SK-N-MC (cell line): Measurements from ENCODE around the gene PTPRB.
"Not testable (repeated sequence)": the region's sequence is repeated elsewhere in the genome, so short reads cannot be mapped to it uniquely, and the experiment has no call there.

Experiments
- DNase-seq: peaks from one replicate; pipeline ENCODE4 v3.0.0-alpha.2; 2011; ENCODE audit warnings: low read depth, low spot score
- H3K27ac ChIP-seq: fragments of 200-600 bp; sonication (generic); 2 replicates; pipeline ENCODE4 v1.5.1; 2016; ENCODE audit warnings: mixed run types
- H3K36me3 ChIP-seq: fragments of 200-600 bp; sonication (generic); 2 replicates; pipeline ENCODE4 v1.6.1; 2017; ENCODE audit warnings: antibody characterized with exemption, low read length, mixed read lengths; ENCODE audit not compliant: insufficient read depth
- H3K4me3 ChIP-seq: fragments of 200-600 bp; sonication (generic); 2 replicates; pipeline ENCODE4 v1.5.1; 2016
- H3K9ac ChIP-seq: fragments of 200-600 bp; sonication (generic); 2 replicates; pipeline ENCODE4 v1.8.0; 2017; ENCODE audit warnings: mixed run types, mixed read lengths; ENCODE audit not compliant: insufficient read length
- H3K9me3 ChIP-seq: fragments of 200-600 bp; sonication (generic); 2 replicates; pipeline ENCODE4 v1.6.1; 2017; ENCODE audit warnings: low read depth, mild to moderate bottlenecking, antibody characterized with exemption, low read length, moderate library complexity, mixed read lengths
- EZH2 ChIP-seq: fragments of 200-600 bp; sonication (generic); IDR thresholded peaks from one replicate; pipeline ENCODE4 v1.6.1; 2017; ENCODE audit warnings: antibody characterized with exemption
- FOXP2 ChIP-seq: optimal IDR thresholded peaks from 2 replicates; pipeline ENCODE3; 2011; ENCODE audit warnings: mild to moderate bottlenecking, moderate library complexity; ENCODE audit not compliant: insufficient read depth; ENCODE audit errors: extremely low read length, control extremely low read depth
- POLR2AphosphoS5 ChIP-seq: IDR thresholded peaks from 2 replicates; pipeline ENCODE4 v1.6.1; 2012; ENCODE audit warnings: mild to moderate bottlenecking, low read depth, low read length, borderline replicate concordance

PTPRB gene

GRCh38 chr12:70508178-70508577, 129.1 kb downstream of the PTPRB start:
- no peak for DNase-seq
- H3K36me3 ChIP-seq = no peaks in the 10 kb centered on the region

GRCh38 chr12:70507442-70507841, 129.8 kb downstream of the PTPRB start:
- Histone ChIP-seq H3K36me3 (no peaks in the 10 kb centered on the region), H3K27ac (peak overlapping the region; percentile 8; the same call in 1 of the 2 replicates), H3K9ac (no peak overlapping the region), H3K9me3 (0 out of 2 replicates have a peak, but pooled peaks cover 6% of the 10 kb centered on the region), H3K4me3 (0 out of 2 replicates have a peak overlapping the region, but pooled peaks have one; percentile 10)
- no peak for TF ChIP-seq FOXP2
- DNase-seq = no peak

More at GRCh38 chr12:70508178-70508577, 129.1 kb downstream of the PTPRB start:
- no peak overlapping the region for H3K27ac ChIP-seq
- no peak overlapping the region for H3K4me3 ChIP-seq
- 0 out of 2 replicates have a peak, but pooled peaks cover 6% of the 10 kb centered on the region for H3K9me3 ChIP-seq
- TF ChIP-seq FOXP2 (no peak), EZH2 (no peak), POLR2AphosphoS5 (no peak)
- no peak overlapping the region for H3K9ac ChIP-seq

- no peaks in the 10 kb centered on the region for H3K9me3 ChIP-seq
- no peak overlapping the region for H3K27ac ChIP-seq
- no peaks in the 10 kb centered on the region for H3K36me3 ChIP-seq
- TF ChIP-seq POLR2AphosphoS5 = no peak
- TF ChIP-seq EZH2 = no peak
- no peak for TF ChIP-seq FOXP2
- no peak for DNase-seq
- H3K9ac ChIP-seq = no peak overlapping the region
- H3K4me3 ChIP-seq = no peak overlapping the region
Observed at GRCh38 chr12:70497508-70497907, 139.7 kb downstream of the PTPRB start.

GRCh38 chr12:70492904-70493303, 144.3 kb downstream of the PTPRB start:
- H3K4me3 ChIP-seq, DNase-seq, H3K36me3 ChIP-seq, H3K9ac ChIP-seq, H3K9me3 ChIP-seq, H3K27ac ChIP-seq: not testable (repeated sequence)

- not testable (repeated sequence) for H3K9ac ChIP-seq, DNase-seq, H3K9me3 ChIP-seq, H3K4me3 ChIP-seq, H3K27ac ChIP-seq, H3K36me3 ChIP-seq
Observed at GRCh38 chr12:70490928-70491327, 146.3 kb downstream of the PTPRB start.

- Histone ChIP-seq H3K27ac (no peak overlapping the region), H3K9me3 (no peaks in the 10 kb centered on the region), H3K4me3 (no peak overlapping the region), H3K9ac (no peak overlapping the region), H3K36me3 (no peaks in the 10 kb centered on the region)
- no peak for TF ChIP-seq EZH2
- no peak for TF ChIP-seq POLR2AphosphoS5
- no peak for TF ChIP-seq FOXP2
- DNase-seq = no peak
Observed at GRCh38 chr12:70487440-70487839, 149.8 kb downstream of the PTPRB start.

- Histone ChIP-seq H3K36me3 (no peaks in the 10 kb centered on the region), H3K4me3 (no peak overlapping the region), H3K27ac (no peak overlapping the region), H3K9me3 (no peaks in the 10 kb centered on the region), H3K9ac (no peak overlapping the region)
- TF ChIP-seq EZH2 (no peak), POLR2AphosphoS5 (no peak), FOXP2 (no peak)
- DNase-seq = no peak
Observed at GRCh38 chr12:70486588-70486987, 150.6 kb downstream of the PTPRB start.

- TF ChIP-seq EZH2 = no peak
- TF ChIP-seq POLR2AphosphoS5 = no peak
- no peak for TF ChIP-seq FOXP2
- Histone ChIP-seq H3K27ac (no peak overlapping the region), H3K9me3 (no peaks in the 10 kb centered on the region), H3K9ac (no peak overlapping the region), H3K4me3 (no peak overlapping the region), H3K36me3 (no peaks in the 10 kb centered on the region)
- no peak for DNase-seq
Observed at GRCh38 chr12:70485704-70486103, 151.5 kb downstream of the PTPRB start.

- Histone ChIP-seq H3K27ac (no peak overlapping the region), H3K4me3 (no peak overlapping the region), H3K9ac (no peak overlapping the region), H3K36me3 (no peaks in the 10 kb centered on the region), H3K9me3 (no peaks in the 10 kb centered on the region)
- TF ChIP-seq FOXP2 = no peak
- TF ChIP-seq EZH2 = no peak
- no peak for DNase-seq
Observed at GRCh38 chr12:70484464-70484863, 152.8 kb downstream of the PTPRB start.
